ENCODE results near the gene TTBK2.

The TTBK2 gene

DNA sequence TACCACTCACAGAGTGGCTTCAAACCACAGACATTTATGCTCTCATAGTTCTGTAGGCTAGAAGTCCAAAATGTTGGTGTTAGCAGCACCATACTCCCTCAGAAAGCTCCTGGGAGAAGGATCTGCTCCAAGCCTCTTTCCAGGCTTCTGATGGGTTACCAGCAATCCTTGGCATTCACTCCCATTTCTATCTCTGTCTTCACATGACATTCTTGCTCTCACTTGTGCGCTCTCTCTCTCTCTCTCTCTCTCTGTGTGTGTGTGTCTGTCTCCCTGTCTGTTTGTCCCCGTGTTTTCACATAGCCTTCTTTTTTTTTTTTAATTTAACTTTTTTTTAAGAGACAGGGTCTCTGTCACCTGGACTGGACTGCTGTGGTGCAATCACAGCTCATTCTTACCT lies 209.9 kb downstream of the TTBK2 start:
- TF ChIP-seq SUZ12 (IDR thresholded peaks at IDR 0.05) (no peak), FOXK2 (IDR thresholded peaks at IDR 0.05) (no peak), L3MBTL2 (conservative IDR thresholded peaks at IDR 0.05) (no peak), ZNF384 (IDR thresholded peaks at IDR 0.05) (no peak), HDGF (IDR thresholded peaks at IDR 0.05; ENCODE audit: borderline replicate concordance) (no peak), BHLHE40 (IDR thresholded peaks at IDR 0.05; ENCODE audit: borderline replicate concordance) (no peak), NFRKB (IDR thresholded peaks at IDR 0.05) (no peak), SP1 (IDR thresholded peaks at IDR 0.05) (no peak)
- ChIA-PET CTCF (no interaction called here), POLR2A (interaction anchor here (0.6 kb wide), 1 partner anchor 473 kb away, joined by 3 read pairs; no protein-coding TSS in a partner anchor)
- DNase-seq (ENCODE audit: extremely low spot score) = no peak

DNA sequence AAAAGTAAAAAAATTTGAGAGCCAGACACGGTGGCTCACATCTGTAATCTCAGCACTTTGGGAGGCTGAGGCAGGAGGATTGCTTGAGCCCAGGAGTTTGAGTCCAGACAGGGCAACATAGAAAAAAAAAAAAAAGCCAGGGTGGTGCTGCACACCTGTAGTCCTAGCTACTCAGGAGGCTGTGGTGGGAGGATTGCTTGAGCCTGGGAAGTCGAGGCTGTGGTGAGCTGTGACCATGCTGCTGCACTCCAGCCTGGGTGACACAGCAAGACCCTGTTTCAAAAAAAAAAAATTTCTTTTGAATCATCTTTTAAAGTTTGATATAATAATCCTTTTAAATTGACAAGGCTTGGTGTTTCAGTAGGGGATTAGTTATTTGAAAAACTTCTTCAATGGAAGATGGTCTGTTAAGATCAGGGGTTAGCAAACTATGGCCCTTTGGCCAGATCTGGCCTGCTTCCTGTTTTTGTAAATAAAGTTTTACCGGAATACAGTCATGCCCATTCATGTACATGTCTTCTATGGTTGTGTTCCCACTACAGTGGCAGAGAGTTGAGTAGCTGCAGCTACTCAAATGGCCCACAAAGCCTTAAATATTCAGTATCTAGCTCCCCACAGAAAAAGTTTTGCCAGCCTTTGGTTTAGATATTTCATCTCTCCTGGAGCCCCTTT lies 212.6 kb downstream of the TTBK2 start:
- ChIA-PET CTCF (no interaction called here), POLR2A (no interaction called here)
- DNase-seq (ENCODE audit: extremely low spot score) = no peak
- no peak for TF ChIP-seq ZNF384 (IDR thresholded peaks at IDR 0.05)
- TF ChIP-seq HDGF (IDR thresholded peaks at IDR 0.05; ENCODE audit: borderline replicate concordance) = no peak
- TF ChIP-seq L3MBTL2 (conservative IDR thresholded peaks at IDR 0.05) = no peak
- no peak for TF ChIP-seq ELF4 (IDR thresholded peaks at IDR 0.05)
- TF ChIP-seq FOXM1 (IDR thresholded peaks at IDR 0.05; ENCODE audit: borderline replicate concordance) = no peak
- TF ChIP-seq FOXK2 (IDR thresholded peaks at IDR 0.05) = no peak
- no peak for TF ChIP-seq TARDBP (IDR thresholded peaks at IDR 0.05)
- no peak for TF ChIP-seq SP1 (IDR thresholded peaks at IDR 0.05)
- no peak for TF ChIP-seq BHLHE40 (IDR thresholded peaks at IDR 0.05; ENCODE audit: borderline replicate concordance)
- TF ChIP-seq, protein P1, sequence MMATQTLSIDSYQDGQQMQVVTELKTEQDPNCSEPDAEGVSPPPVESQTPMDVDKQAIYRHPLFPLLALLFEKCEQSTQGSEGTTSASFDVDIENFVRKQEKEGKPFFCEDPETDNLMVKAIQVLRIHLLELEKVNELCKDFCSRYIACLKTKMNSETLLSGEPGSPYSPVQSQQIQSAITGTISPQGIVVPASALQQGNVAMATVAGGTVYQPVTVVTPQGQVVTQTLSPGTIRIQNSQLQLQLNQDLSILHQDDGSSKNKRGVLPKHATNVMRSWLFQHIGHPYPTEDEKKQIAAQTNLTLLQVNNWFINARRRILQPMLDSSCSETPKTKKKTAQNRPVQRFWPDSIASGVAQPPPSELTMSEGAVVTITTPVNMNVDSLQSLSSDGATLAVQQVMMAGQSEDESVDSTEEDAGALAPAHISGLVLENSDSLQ (IDR thresholded peaks at IDR 0.05) = no peak
- TF ChIP-seq ARNT (IDR thresholded peaks at IDR 0.05) = no peak
- TF ChIP-seq FOXA1 (IDR thresholded peaks at IDR 0.05) = no peak
- no peak for TF ChIP-seq SUZ12 (IDR thresholded peaks at IDR 0.05)

DNA sequence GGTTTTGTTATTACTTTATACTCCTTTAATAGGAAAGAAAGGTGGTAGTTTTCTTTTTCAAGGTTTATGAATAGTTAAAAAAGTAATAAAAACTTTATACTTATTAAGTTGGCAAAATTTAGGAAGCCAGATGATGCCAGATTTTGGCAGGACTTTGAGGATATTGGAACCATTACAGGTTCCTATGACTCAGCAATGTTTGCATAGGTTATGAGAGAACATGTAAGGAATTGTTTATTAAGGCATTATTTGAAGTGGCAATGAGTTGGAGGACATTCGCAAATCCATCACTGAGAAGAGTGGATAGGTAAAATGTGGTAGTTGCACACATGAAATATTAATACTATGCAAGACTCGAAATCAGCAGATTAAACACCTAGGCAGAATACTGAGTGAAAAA lies 213.5 kb downstream of the TTBK2 start:
- ChIA-PET POLR2A (no interaction called here), CTCF (no interaction called here)
- no peak for DNase-seq (ENCODE audit: extremely low spot score)
- TF ChIP-seq ARNT (IDR thresholded peaks at IDR 0.05) (no peak), SUZ12 (IDR thresholded peaks at IDR 0.05) (no peak), NFRKB (IDR thresholded peaks at IDR 0.05) (no peak), TARDBP (IDR thresholded peaks at IDR 0.05) (no peak), FOXA1 (IDR thresholded peaks at IDR 0.05) (no peak), L3MBTL2 (conservative IDR thresholded peaks at IDR 0.05) (no peak), ZNF384 (IDR thresholded peaks at IDR 0.05) (no peak), SP1 (IDR thresholded peaks at IDR 0.05) (no peak), BHLHE40 (IDR thresholded peaks at IDR 0.05; ENCODE audit: borderline replicate concordance) (no peak), FOXK2 (IDR thresholded peaks at IDR 0.05) (no peak), HDGF (IDR thresholded peaks at IDR 0.05; ENCODE audit: borderline replicate concordance) (no peak), ELF4 (IDR thresholded peaks at IDR 0.05) (no peak), LEF1 (IDR thresholded peaks at IDR 0.05; ENCODE audit: borderline replicate concordance) (no peak), CTBP1 (IDR thresholded peaks at IDR 0.05; ENCODE audit: borderline replicate concordance) (no peak)
- TF ChIP-seq, protein P1 (IDR thresholded peaks at IDR 0.05) = no peak

DNA sequence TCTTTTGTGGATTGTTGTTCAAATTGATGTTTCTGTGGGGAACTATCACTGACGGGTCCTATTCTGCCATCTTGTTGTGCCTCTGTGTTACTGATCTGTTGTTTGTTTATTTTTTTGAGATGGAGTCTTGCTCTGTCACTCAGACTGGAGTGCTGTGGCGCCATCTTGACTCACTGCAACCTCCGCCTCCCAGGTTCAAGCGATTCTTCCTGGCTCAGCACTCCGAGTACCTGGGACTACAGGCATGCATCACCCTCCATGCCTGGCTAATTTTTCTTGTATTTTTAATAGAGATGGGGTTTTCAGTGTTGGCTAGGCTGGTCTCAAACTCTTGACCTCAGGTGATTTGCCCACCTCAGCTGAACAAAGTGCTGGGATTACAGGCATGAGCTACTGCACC lies 215.2 kb downstream of the TTBK2 start:
- TF ChIP-seq CTBP1 (IDR thresholded peaks at IDR 0.05; ENCODE audit: borderline replicate concordance) = no peak
- no peak for TF ChIP-seq ELF4 (IDR thresholded peaks at IDR 0.05)
- TF ChIP-seq SP1 (IDR thresholded peaks at IDR 0.05) = no peak
- no peak for TF ChIP-seq L3MBTL2 (conservative IDR thresholded peaks at IDR 0.05)
- no peak for TF ChIP-seq FOXA1 (IDR thresholded peaks at IDR 0.05)
- TF ChIP-seq ZNF384 (IDR thresholded peaks at IDR 0.05) = no peak
- TF ChIP-seq TARDBP (IDR thresholded peaks at IDR 0.05) = no peak
- no peak for TF ChIP-seq NFRKB (IDR thresholded peaks at IDR 0.05)
- TF ChIP-seq, protein P1 (IDR thresholded peaks at IDR 0.05) = no peak
- TF ChIP-seq BHLHE40 (IDR thresholded peaks at IDR 0.05; ENCODE audit: borderline replicate concordance) = no peak
- no peak for TF ChIP-seq FOXM1 (IDR thresholded peaks at IDR 0.05; ENCODE audit: borderline replicate concordance)
- TF ChIP-seq ARNT (IDR thresholded peaks at IDR 0.05) = no peak
- TF ChIP-seq FOXK2 (IDR thresholded peaks at IDR 0.05) = no peak
- no peak for TF ChIP-seq HDGF (IDR thresholded peaks at IDR 0.05; ENCODE audit: borderline replicate concordance)
- TF ChIP-seq SUZ12 (IDR thresholded peaks at IDR 0.05) = no peak
- TF ChIP-seq LEF1 (IDR thresholded peaks at IDR 0.05; ENCODE audit: borderline replicate concordance) = no peak
- CTCF ChIA-PET = no interaction called here
- POLR2A ChIA-PET = interaction anchor here (0.6 kb wide), 1 partner anchor 19 kb away, joined by 3 read pairs; no protein-coding TSS in a partner anchor
- no peak for DNase-seq (ENCODE audit: extremely low spot score)

DNA sequence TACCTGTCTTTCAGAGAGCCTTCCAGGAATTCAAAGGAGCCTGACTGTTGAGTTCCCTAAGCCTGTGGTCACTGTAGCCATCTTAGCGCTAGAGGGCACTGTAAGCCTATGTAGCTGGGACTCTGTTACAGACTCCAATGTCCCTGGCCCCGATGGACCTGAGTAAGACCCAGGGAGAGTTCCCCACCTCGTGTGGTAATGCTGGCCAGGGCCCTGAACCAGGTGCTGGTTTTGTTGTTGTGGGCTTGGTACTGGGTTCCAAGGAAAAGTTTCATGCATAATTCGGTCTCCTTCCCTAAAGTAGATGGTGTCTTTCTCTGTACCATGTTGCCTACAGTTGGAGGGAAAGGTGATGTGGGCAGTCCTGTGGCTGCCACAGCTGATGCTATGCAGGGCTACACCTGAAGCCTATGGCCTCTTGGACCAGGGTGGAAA lies 216.1 kb downstream of the TTBK2 start:
- TF ChIP-seq SP1 (IDR thresholded peaks at IDR 0.05) (no peak), SUZ12 (IDR thresholded peaks at IDR 0.05) (no peak), ZNF384 (IDR thresholded peaks at IDR 0.05) (no peak), TARDBP (IDR thresholded peaks at IDR 0.05) (no peak), FOXK2 (IDR thresholded peaks at IDR 0.05) (no peak), HDGF (IDR thresholded peaks at IDR 0.05; ENCODE audit: borderline replicate concordance) (no peak), CTBP1 (IDR thresholded peaks at IDR 0.05; ENCODE audit: borderline replicate concordance) (no peak)
- TF ChIP-seq, protein P1 (IDR thresholded peaks at IDR 0.05) = no peak
- CTCF ChIA-PET = interaction anchor here (1.0 kb wide), 1 partner anchor 31 kb away, joined by 3 read pairs; no protein-coding TSS in a partner anchor
- POLR2A ChIA-PET = no interaction called here
- DNase-seq (ENCODE audit: extremely low spot score) = peak; percentile 60

All from HEK293T (cell line).